Thymus (tissue), 11 donors: ENCODE results near the gene RCBTB2. TPM values are rescaled to one million over a fixed set of nuclear protein-coding genes. Genes with fewer than 3 reads are reported as not detected.
A peak's percentile ranks its signal among the peaks of the same experiment; 100 is the strongest.

Source experiments
- DNase-seq, 9 donors: peaks; one replicate each; pipeline ENCODE4 v3.0.0-alpha.2; 2013; ENCODE audit warnings: low spot score in 9 of 9, low read depth in 6 of 9, missing footprints in 1 of 9
- H3K27ac ChIP-seq, 2 donors: one replicate each; pipeline ENCODE4 v1.5.1; 2013; ENCODE audit warnings: control low read depth in 1 of 2, low read depth in 1 of 2, low read length in 1 of 2, mild to moderate bottlenecking in 1 of 2, moderate library complexity in 1 of 2
- H3K27me3 ChIP-seq, 2 donors: one replicate each; pipeline ENCODE4 v1.5.1; 2013; ENCODE audit warnings: low read length in 1 of 2; ENCODE audit not compliant: control insufficient read depth in 2 of 2, insufficient read depth in 1 of 2
- H3K36me3 ChIP-seq, 2 donors: one replicate each; pipeline ENCODE4 v1.5.1; 2013; ENCODE audit warnings: low read length in 1 of 2, mild to moderate bottlenecking in 1 of 2, moderate library complexity in 1 of 2; ENCODE audit not compliant: control insufficient read depth in 2 of 2, insufficient read depth in 2 of 2
- H3K4me1 ChIP-seq, 2 donors: one replicate each; pipeline ENCODE4 v1.5.1; 2013; ENCODE audit warnings: low read length in 2 of 2; ENCODE audit not compliant: control insufficient read depth in 2 of 2, insufficient read depth in 2 of 2
- H3K4me3 ChIP-seq, 2 donors: one replicate each; pipeline ENCODE4 v1.5.1; 2013; ENCODE audit warnings: low read length in 2 of 2, control low read depth in 1 of 2, mild to moderate bottlenecking in 1 of 2
- H3K9me3 ChIP-seq, 2 donors: one replicate each; pipeline ENCODE4 v1.5.1; 2013; ENCODE audit warnings: low read length in 1 of 2, mild to moderate bottlenecking in 1 of 2; ENCODE audit not compliant: control insufficient read depth in 2 of 2, insufficient read depth in 1 of 2
- WGBS: extraction: QIAGEN DNeasy Blood & Tissue Kit; methylation state at CpG from one replicate; pipeline ENCODE4 v1.1.7; 2013; 5-methylcytosine and 5-hydroxymethylcytosine counted together
- polyA plus RNA-seq: library from polyadenylated mRNA; stranded (reverse); fragments of 200-250 nt; gene quantifications from one replicate; pipeline ENCODE4 v1.2.3, GENCODE V29; 2013
- total RNA-seq: library from RNA; stranded (reverse); fragments of 120-200 nt; gene quantifications from one replicate; pipeline ENCODE4 v1.2.4, GENCODE V29; 2013
- donor health status: healthy.

Gene RCBTB2
- total and polyA plus RNA-seq, 2 donors: 16.7 to 34.8 TPM

- Histone ChIP-seq H3K9me3 (peaks cover 0 to 2% of the 10 kb centered on the region in 2 donors), H3K4me3 (no peak overlapping the region), H3K27ac (peak overlapping the region; percentile 78 to 91), H3K4me1 (peaks cover 18 to 60% of the 10 kb centered on the region in 2 donors), H3K27me3 (no peaks in the 10 kb centered on the region), H3K36me3 (no peaks in the 10 kb centered on the region)
- peak in 1 of 9 donors; percentile 39 for DNase-seq
- WGBS: 85% methylated on average over 4 of the region's 4 CpGs
Measured at GRCh38 chr13:48505012-48505411, 27.9 kb downstream of the RCBTB2 start.

GRCh38 chr13:48504606-48505005, 28.3 kb downstream of the RCBTB2 start:
- no peaks in the 10 kb centered on the region for H3K36me3 ChIP-seq
- no peak overlapping the region for H3K4me3 ChIP-seq
- peak in 2 of 9 donors; percentile 15 to 52 for DNase-seq
- no peaks in the 10 kb centered on the region for H3K27me3 ChIP-seq
- 80% methylated on average over 8 of the region's 8 CpGs for WGBS
- peaks cover 18 to 59% of the 10 kb centered on the region in 2 donors for H3K4me1 ChIP-seq
- peaks cover 0 to 2% of the 10 kb centered on the region in 2 donors for H3K9me3 ChIP-seq
- H3K27ac ChIP-seq: peak overlapping the region in 1 of 2 donors; percentile 36

GRCh38 chr13:48502601-48503319, 30.1 kb downstream of the RCBTB2 start:
- H3K4me1 ChIP-seq: peaks cover 18 to 54% of the 10 kb centered on the region in 2 donors
- H3K4me3 ChIP-seq: no peak overlapping the region
- no peaks in the 10 kb centered on the region for H3K36me3 ChIP-seq
- no peaks in the 10 kb centered on the region for H3K27me3 ChIP-seq
- no peak overlapping the region for H3K27ac ChIP-seq
- DNase-seq: no peak
- 95% methylated on average over 19 of the region's 19 CpGs for WGBS
- H3K9me3 ChIP-seq: peaks cover 0 to 2% of the 10 kb centered on the region in 2 donors

DNA sequence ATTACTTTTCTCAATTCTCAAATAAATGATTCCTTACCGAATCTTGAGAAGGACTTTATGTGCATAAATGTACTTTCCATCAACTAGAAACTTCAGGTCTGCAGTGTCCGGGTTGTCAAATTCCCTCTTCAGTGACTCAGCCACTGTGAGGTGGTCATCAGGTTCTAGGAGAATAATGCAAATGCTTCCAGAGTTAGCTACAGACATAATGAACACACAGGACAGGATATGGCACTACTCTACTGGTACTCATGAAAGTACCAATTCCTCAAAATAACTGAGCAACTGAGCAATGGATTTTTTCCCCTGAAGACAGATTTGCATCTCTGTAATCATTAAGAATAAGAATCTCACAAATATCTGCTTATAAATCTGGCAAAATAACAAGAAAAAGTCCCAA, 31.2 kb downstream of the RCBTB2 start:
- no peak for DNase-seq
- Histone ChIP-seq H3K4me3 (no peak overlapping the region), H3K4me1 (peaks cover 22 to 54% of the 10 kb centered on the region in 2 donors), H3K27me3 (no peaks in the 10 kb centered on the region), H3K9me3 (no peaks in the 10 kb centered on the region), H3K36me3 (no peaks in the 10 kb centered on the region), H3K27ac (no peak overlapping the region)
- 99% methylated on average over 2 of the region's 2 CpGs for WGBS

DNA sequence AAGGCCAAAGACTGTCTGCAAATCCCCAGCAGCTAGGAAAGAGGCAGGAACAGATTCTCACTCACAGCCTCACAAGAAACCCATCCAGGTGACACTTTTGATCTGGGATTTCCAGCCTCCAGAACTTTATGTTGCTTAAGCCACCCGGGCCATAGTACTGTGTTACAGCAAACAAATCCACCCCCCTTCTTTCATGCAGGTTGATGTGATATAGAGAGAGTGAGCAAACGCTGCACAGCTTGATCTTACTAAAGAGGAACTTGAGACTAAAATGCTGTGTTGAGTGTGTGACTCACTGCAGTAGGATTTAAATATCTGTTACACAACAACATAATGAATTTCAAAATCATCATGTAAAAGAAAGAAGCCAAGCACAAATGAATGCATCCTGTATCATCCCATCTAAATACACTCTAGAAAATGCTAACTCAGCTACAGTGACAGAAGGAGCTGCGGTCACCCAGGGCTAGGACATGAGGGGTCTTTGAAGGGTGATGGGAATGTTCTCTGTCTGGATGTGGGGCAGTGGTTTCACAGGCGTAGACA, 32.2 kb downstream of the RCBTB2 start:
- peak overlapping the region; percentile 33 to 46 for H3K27ac ChIP-seq
- no peaks in the 10 kb centered on the region for H3K27me3 ChIP-seq
- H3K4me1 ChIP-seq: peaks cover 16 to 52% of the 10 kb centered on the region in 2 donors
- no peak overlapping the region for H3K4me3 ChIP-seq
- no peaks in the 10 kb centered on the region for H3K36me3 ChIP-seq
- H3K9me3 ChIP-seq: no peaks in the 10 kb centered on the region
- WGBS: 50% methylated on average over 4 of the region's 4 CpGs
- DNase-seq: peak in 2 of 9 donors; percentile 19 to 45

GRCh38 chr13:48497669-48498068, 35.2 kb downstream of the RCBTB2 start:
- Histone ChIP-seq H3K27ac (no peak overlapping the region), H3K9me3 (no peaks in the 10 kb centered on the region), H3K27me3 (no peaks in the 10 kb centered on the region), H3K4me1 (peaks cover 10 to 47% of the 10 kb centered on the region in 2 donors), H3K36me3 (no peaks in the 10 kb centered on the region), H3K4me3 (no peak overlapping the region)
- WGBS: over 99% methylated on average over 2 of the region's 2 CpGs
- no peak for DNase-seq

DNA sequence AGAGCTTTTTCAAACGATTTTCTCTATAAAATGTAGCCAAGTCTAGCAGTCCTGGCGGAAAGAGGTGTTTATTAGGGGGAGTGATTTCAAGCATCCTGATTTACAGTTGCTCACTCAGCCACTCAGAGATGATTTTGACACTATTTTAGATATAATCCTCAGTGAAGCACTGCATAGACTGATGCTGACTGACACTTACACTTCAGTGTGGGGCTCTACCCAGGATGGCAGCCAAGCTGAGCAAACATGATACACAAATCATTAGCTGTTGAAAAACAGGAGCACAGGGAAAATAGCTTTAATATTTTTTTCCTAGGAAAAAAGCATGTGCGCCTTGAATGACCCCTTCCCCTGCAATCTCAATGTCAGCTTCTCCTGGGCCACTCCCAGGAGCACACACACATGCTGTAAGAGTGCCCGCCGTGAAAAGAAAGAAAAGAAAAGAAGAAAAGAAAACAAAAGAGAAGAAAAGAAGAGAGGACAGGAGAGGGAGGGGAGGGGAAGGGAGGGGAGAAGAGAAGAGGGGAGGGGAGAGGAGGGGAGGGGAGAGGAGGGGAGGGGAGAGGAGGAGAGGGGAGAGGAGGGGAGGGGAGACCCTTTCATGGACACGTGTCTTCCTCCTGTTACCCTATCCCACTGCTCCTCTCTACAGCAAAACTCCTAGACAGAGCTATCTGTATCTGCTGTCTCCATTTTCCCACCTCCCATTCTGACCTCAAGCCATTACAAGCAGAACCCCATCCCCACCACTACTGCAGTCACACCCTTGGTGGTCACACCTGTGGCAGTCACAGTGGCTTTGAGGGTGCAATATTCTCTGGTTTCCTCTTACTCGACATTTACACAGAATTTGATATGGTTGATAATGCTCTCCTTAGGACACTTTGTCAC, 36.4 kb downstream of the RCBTB2 start:
- no peaks in the 10 kb centered on the region for H3K9me3 ChIP-seq
- no peak overlapping the region for H3K4me3 ChIP-seq
- H3K36me3 ChIP-seq: no peaks in the 10 kb centered on the region
- 32% methylated on average over 7 of the region's 7 CpGs for WGBS
- H3K27ac ChIP-seq: peak overlapping the region in 1 of 2 donors; percentile 22
- peak in 2 of 9 donors; percentile 11 to 57 for DNase-seq
- peaks cover 15 to 55% of the 10 kb centered on the region in 2 donors for H3K4me1 ChIP-seq
- H3K27me3 ChIP-seq: no peaks in the 10 kb centered on the region

GRCh38 chr13:48494874-48495273, 38.0 kb downstream of the RCBTB2 start:
- WGBS: 16% methylated on average over 1 of the region's 1 CpG
- Histone ChIP-seq H3K27me3 (no peaks in the 10 kb centered on the region), H3K4me1 (peaks cover 19 to 50% of the 10 kb centered on the region in 2 donors), H3K27ac (no peak overlapping the region), H3K36me3 (no peaks in the 10 kb centered on the region), H3K9me3 (no peaks in the 10 kb centered on the region), H3K4me3 (no peak overlapping the region)
- DNase-seq: no peak

GRCh38 chr13:48493851-48494250, 39.0 kb downstream of the RCBTB2 start:
- Histone ChIP-seq H3K4me1 (peaks cover 19 to 50% of the 10 kb centered on the region in 2 donors), H3K36me3 (no peaks in the 10 kb centered on the region), H3K9me3 (no peaks in the 10 kb centered on the region), H3K4me3 (no peak overlapping the region), H3K27ac (peak overlapping the region in 1 of 2 donors; percentile 91), H3K27me3 (no peaks in the 10 kb centered on the region)
- DNase-seq: no peak
- 94% methylated on average over 2 of the region's 2 CpGs for WGBS
